Measurements from ENCODE around the gene LRRK1. TPM values are rescaled to one million over a fixed set of nuclear protein-coding genes. Genes with fewer than 3 reads are reported as not detected.

The LRRK1 gene
- total RNA-seq, 1 donor: 5.5 TPM

DNA sequence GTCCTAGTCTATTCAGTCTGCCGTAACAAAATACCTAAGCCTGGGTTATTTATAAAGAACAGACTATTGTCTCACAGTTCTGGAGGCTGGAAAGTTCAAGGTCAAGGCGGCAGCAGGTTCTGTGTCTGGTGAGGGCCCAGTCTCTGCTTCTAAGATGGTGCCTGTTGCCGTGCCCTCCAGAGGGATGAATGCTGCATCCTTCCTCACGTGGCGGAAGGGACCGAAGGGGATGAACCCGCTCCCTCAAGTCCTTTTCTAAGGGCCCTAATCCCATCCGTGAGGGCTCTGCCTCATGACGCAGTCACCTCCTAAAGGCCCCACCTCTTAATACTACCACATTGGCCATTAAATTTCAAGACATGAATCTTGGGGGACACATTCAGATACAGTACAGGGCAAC lies 199.0 kb downstream of the LRRK1 start:
- H3K27me3 ChIP-seq (ENCODE audit: insufficient read depth, low read length): no peaks in the 10 kb centered on the region
- no peaks in the 10 kb centered on the region for H3K9me3 ChIP-seq (ENCODE audit: low read depth, low read length)
- H3K4me1 ChIP-seq (ENCODE audit: insufficient read depth, low read length): peaks cover 36% of the 10 kb centered on the region
- H3K4me3 ChIP-seq (ENCODE audit: low read length): no peak overlapping the region

DNA sequence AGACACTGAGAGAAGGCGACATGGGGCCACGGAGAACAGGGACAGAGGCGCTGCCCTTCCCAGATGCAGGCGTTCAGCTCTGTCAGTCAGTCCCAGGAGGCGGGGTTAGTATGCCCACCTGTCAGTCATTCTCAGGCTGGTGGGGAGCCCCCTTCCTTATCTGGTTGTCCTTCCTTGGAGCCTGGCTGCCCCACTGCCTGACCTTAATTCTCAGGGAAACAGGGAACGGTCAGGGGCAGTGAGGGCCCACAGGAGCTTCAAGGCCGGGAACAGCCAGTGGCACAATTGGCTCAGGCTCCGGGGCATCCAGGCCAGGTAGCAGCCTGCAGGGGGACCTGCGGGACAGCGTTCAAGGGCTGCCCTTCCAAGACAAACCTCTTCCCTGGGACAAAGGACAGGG lies 199.5 kb downstream of the LRRK1 start:
- no peak overlapping the region for H3K4me3 ChIP-seq (ENCODE audit: low read length)
- H3K27me3 ChIP-seq (ENCODE audit: insufficient read depth, low read length): no peaks in the 10 kb centered on the region
- H3K9me3 ChIP-seq (ENCODE audit: low read depth, low read length): no peaks in the 10 kb centered on the region
- peaks cover 41% of the 10 kb centered on the region for H3K4me1 ChIP-seq (ENCODE audit: insufficient read depth, low read length)

DNA sequence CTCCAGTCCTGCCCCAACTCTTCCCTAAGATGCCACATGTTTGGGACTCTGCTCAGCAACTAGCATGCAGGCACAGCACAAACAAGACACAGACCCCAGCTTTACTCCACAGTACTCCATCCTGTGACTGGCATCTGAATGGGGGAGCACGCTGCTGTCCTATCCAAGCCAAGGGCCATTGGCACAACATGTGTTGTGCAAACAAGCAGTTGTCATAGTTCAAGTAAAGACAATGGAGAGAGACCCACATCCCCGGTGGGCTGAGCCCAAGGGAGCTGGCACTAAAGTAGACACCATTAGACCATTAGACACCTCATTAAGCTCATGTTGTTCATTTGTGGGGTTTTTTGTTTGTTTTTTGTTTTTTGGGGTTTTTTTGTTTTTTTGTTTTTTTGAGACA lies 200.0 kb downstream of the LRRK1 start:
- H3K9me3 ChIP-seq (ENCODE audit: low read depth, low read length): no peaks in the 10 kb centered on the region

More for the DNA sequence above, 200.0 kb downstream of the LRRK1 start:
- Histone ChIP-seq H3K27me3 (ENCODE audit: insufficient read depth, low read length) (no peaks in the 10 kb centered on the region), H3K4me1 (ENCODE audit: insufficient read depth, low read length) (peaks cover 47% of the 10 kb centered on the region), H3K4me3 (ENCODE audit: low read length) (no peak overlapping the region)

Other genes with a start within 250 kb of the LRRK1 start
- gene ALDH1A3, start 39.5 kb upstream of the LRRK1 start, total RNA-seq: 0.10 TPM